Subcutaneous preadipocyte (primary cell): ENCODE data around the gene B9D2. TPM values are rescaled to one million over a fixed set of nuclear protein-coding genes. Genes with fewer than 3 reads are reported as not detected.

Experiments
- total RNA-seq: library from RNA; depleted of rRNA; stranded (reverse); fragments of >200 nt; gene quantifications from 2 replicates; pipeline ENCODE4 v1.2.3, GENCODE V29; 2012

Gene B9D2
- 4.0 and 5.1 TPM in 2 replicates for total RNA-seq

GRCh38 chr19:41363753-41364523 lies at the start of gene B9D2:
B9D2 (minus strand) TSS chr19:41364149; CDS start chr19:41363519, 630 bp downstream.

GRCh38 chr19:41397086-41398049 lies 33.4 kb upstream of the B9D2 start, which contains the start of the genes BCKDHA and EXOSC5:
BCKDHA (plus strand) TSS chr19:41397818; CDS start chr19:41397828, 10 bp downstream.
EXOSC5 (minus strand) TSS chr19:41397359; CDS start chr19:41397328, 31 bp downstream.

DNA sequence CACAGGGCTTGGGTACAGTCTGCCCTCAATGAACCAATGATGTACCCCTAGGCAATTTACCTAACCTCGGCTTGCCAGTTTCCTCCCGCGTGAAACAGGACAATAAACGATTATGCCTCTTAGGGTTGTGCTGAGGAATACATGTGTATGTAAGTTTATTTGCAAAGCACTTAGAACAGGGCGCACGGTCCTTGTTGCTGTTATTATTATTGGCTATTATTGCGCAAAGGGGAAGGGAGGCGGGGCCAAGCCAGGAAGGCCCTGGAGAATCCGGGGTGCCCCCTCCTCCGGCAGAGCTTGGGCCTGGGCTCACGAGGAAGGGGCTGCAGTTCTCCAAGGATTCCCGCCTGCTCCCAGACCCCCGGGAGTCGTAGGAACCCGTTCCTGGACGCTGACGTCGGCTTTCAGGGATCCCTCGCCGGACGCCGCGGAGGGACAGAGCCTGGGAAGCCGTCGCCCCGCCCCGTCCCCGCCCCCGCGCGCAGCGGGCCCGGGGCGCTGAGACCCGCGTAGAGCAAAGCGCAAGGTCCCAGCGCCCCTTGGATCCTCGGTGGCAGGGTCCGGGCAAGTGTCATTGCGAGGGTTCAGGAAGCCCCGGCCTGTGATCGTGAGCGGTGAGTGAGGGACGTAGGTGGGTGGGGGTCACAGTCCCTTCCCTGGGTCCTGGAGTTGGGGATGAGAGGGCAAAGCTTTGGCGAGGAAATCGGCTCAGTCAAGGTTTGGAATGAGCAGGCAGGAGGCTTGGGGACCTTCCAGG lies 12.5 kb upstream of the B9D2 start, which contains the start of gene TMEM91:
TSS of gene TMEM91 (plus strand) at position 293 of the 757 bp plus-strand sequence. CDS start 1,777 bp downstream, outside the sequence.

GRCh38 chr19:41353466-41354342 lies 10.2 kb downstream of the B9D2 start, which contains the start of gene TGFB1:
TGFB1 (minus strand) TSS chr19:41353922; CDS start chr19:41353044, 878 bp downstream.

GRCh38 chr19:41310033-41310831 lies 53.7 kb downstream of the B9D2 start, which contains the start of gene CCDC97:
CCDC97 (plus strand) TSS chr19:41310172; CDS start chr19:41310311, 139 bp downstream.

Other genes with a start within 250 kb of the B9D2 start
- not detected in 2 replicates for gene CYP2F1, start 249.7 kb downstream of the B9D2 start, total RNA-seq
- under 0.01 and 0.20 TPM in 2 replicates for gene CYP2S1, start 170.9 kb downstream of the B9D2 start, total RNA-seq
- 157 and 435 TPM in 2 replicates for gene AXL, start 144.9 kb downstream of the B9D2 start, total RNA-seq
- gene HNRNPUL1, start 99.8 kb downstream of the B9D2 start, total RNA-seq: 97.0 and 146 TPM in 2 replicates
- gene CCDC97, start 54.0 kb downstream of the B9D2 start, total RNA-seq: 6.2 and 11.1 TPM in 2 replicates
- gene TGFB1, start 10.2 kb downstream of the B9D2 start, total RNA-seq: 9.6 and 14.7 TPM in 2 replicates
- gene TMEM91, start 12.4 kb upstream of the B9D2 start, total RNA-seq: 3.1 and 4.0 TPM in 2 replicates
- 23.3 and 32.0 TPM in 2 replicates for gene EXOSC5, start 33.2 kb upstream of the B9D2 start, total RNA-seq
- 35.6 and 37.9 TPM in 2 replicates for gene BCKDHA, start 33.7 kb upstream of the B9D2 start, total RNA-seq
- 0.78 and 1.1 TPM in 2 replicates for gene B3GNT8, start 63.2 kb upstream of the B9D2 start, total RNA-seq
- 35.4 and 39.7 TPM in 2 replicates for gene DMAC2, start 75.8 kb upstream of the B9D2 start, total RNA-seq
- gene ERICH4, start 79.0 kb upstream of the B9D2 start, total RNA-seq: not detected in 2 replicates
- not detected in 2 replicates for gene CEACAM21, start 212.0 kb upstream of the B9D2 start, total RNA-seq